Stomach smooth muscle (tissue), 2 donors: Measurements from ENCODE around the gene RTN4R.
A peak's percentile ranks its signal among the peaks of the same experiment; 100 is the strongest.

Experiments
- H3K27ac ChIP-seq: one replicate; pipeline ENCODE4 v1.7.0; 2013; ENCODE audit warnings: mild to moderate bottlenecking, low read length, inconsistent platforms
- H3K27me3 ChIP-seq, 2 donors: one replicate each; pipeline ENCODE4 v1.7.0; 2013; ENCODE audit warnings: low read length in 2 of 2; ENCODE audit not compliant: insufficient read depth in 2 of 2, control insufficient read depth in 1 of 2
- H3K36me3 ChIP-seq, 2 donors: one replicate each; pipeline ENCODE4 v1.7.0; 2013; ENCODE audit warnings: low read length in 2 of 2; ENCODE audit not compliant: control insufficient read depth in 2 of 2, insufficient read depth in 2 of 2
- H3K4me1 ChIP-seq: one replicate; pipeline ENCODE4 v1.7.0; 2013; ENCODE audit warnings: low read length; ENCODE audit not compliant: control insufficient read depth, insufficient read depth
- H3K4me3 ChIP-seq, 2 donors: one replicate each; pipeline ENCODE4 v1.7.0; 2013; ENCODE audit warnings: low read length in 2 of 2
- H3K9ac ChIP-seq, 2 donors: one replicate each; pipeline ENCODE4 v1.7.0; 2013; ENCODE audit warnings: low read length in 2 of 2, mild to moderate bottlenecking in 1 of 2
- H3K9me3 ChIP-seq, 2 donors: one replicate each; pipeline ENCODE4 v1.7.0; 2013; ENCODE audit warnings: low read length in 2 of 2; ENCODE audit not compliant: control insufficient read depth in 2 of 2
- donor health status: healthy.
- donor health status: Pancreatic carcinoma.

The RTN4R gene

GRCh38 chr22:20215742-20216141, 52.4 kb downstream of the RTN4R start:
- H3K9ac ChIP-seq: no peak overlapping the region
- H3K27ac ChIP-seq: no peak overlapping the region
- no peaks in the 10 kb centered on the region for H3K9me3 ChIP-seq
- H3K27me3 ChIP-seq: no peaks in the 10 kb centered on the region
- H3K4me1 ChIP-seq: peaks cover 15% of the 10 kb centered on the region
- H3K36me3 ChIP-seq: no peaks in the 10 kb centered on the region
- H3K4me3 ChIP-seq: no peak overlapping the region

- Histone ChIP-seq H3K27ac (no peak overlapping the region), H3K9me3 (no peaks in the 10 kb centered on the region), H3K4me3 (no peak overlapping the region), H3K27me3 (no peaks in the 10 kb centered on the region), H3K4me1 (peaks cover 18% of the 10 kb centered on the region), H3K9ac (no peak overlapping the region), H3K36me3 (no peaks in the 10 kb centered on the region)
Observed at GRCh38 chr22:20214853-20215252, 53.3 kb downstream of the RTN4R start.

- H3K27ac ChIP-seq: no peak overlapping the region
- no peaks in the 10 kb centered on the region for H3K36me3 ChIP-seq
- no peaks in the 10 kb centered on the region for H3K27me3 ChIP-seq
- no peak overlapping the region for H3K4me3 ChIP-seq
- H3K9ac ChIP-seq: no peak overlapping the region
- H3K9me3 ChIP-seq: no peaks in the 10 kb centered on the region
- H3K4me1 ChIP-seq: peaks cover 18% of the 10 kb centered on the region
Observed at GRCh38 chr22:20213833-20214708, 54.0 kb downstream of the RTN4R start.

GRCh38 chr22:20212754-20213699, 55.1 kb downstream of the RTN4R start:
- Histone ChIP-seq H3K36me3 (no peaks in the 10 kb centered on the region), H3K9me3 (no peaks in the 10 kb centered on the region), H3K4me1 (peaks cover 18% of the 10 kb centered on the region), H3K27me3 (no peaks in the 10 kb centered on the region), H3K27ac (no peak overlapping the region), H3K9ac (no peak overlapping the region), H3K4me3 (no peak overlapping the region)

GRCh38 chr22:20211997-20212753, 55.9 kb downstream of the RTN4R start:
- Histone ChIP-seq H3K9me3 (no peaks in the 10 kb centered on the region), H3K36me3 (no peaks in the 10 kb centered on the region), H3K4me1 (peaks cover 22% of the 10 kb centered on the region), H3K9ac (peak overlapping the region in 1 of 2 donors; percentile 47), H3K27ac (no peak overlapping the region), H3K4me3 (peak overlapping the region in 1 of 2 donors; percentile 40), H3K27me3 (no peaks in the 10 kb centered on the region)

- H3K9ac ChIP-seq: peak overlapping the region in 1 of 2 donors; percentile 47
- H3K36me3 ChIP-seq: no peaks in the 10 kb centered on the region
- H3K9me3 ChIP-seq: no peaks in the 10 kb centered on the region
- peak overlapping the region in 1 of 2 donors; percentile 40 for H3K4me3 ChIP-seq
- H3K27ac ChIP-seq: no peak overlapping the region
- H3K4me1 ChIP-seq: peaks cover 24% of the 10 kb centered on the region
- no peaks in the 10 kb centered on the region for H3K27me3 ChIP-seq
Observed at GRCh38 chr22:20211409-20211996, 56.6 kb downstream of the RTN4R start.

- Histone ChIP-seq H3K4me1 (peaks cover 24% of the 10 kb centered on the region), H3K9me3 (no peaks in the 10 kb centered on the region), H3K27me3 (no peaks in the 10 kb centered on the region), H3K9ac (no peak overlapping the region), H3K4me3 (no peak overlapping the region), H3K36me3 (no peaks in the 10 kb centered on the region), H3K27ac (no peak overlapping the region)
Observed at GRCh38 chr22:20210473-20211059, 57.6 kb downstream of the RTN4R start.

GRCh38 chr22:20209761-20210250, 58.3 kb downstream of the RTN4R start:
- Histone ChIP-seq H3K27me3 (no peaks in the 10 kb centered on the region), H3K4me1 (peaks cover 24% of the 10 kb centered on the region), H3K27ac (no peak overlapping the region), H3K9me3 (no peaks in the 10 kb centered on the region), H3K4me3 (no peak overlapping the region), H3K36me3 (no peaks in the 10 kb centered on the region), H3K9ac (no peak overlapping the region)

GRCh38 chr22:20208713-20209310, 59.3 kb downstream of the RTN4R start:
- Histone ChIP-seq H3K9me3 (no peaks in the 10 kb centered on the region), H3K4me3 (no peak overlapping the region), H3K36me3 (no peaks in the 10 kb centered on the region), H3K27me3 (no peaks in the 10 kb centered on the region), H3K4me1 (peaks cover 31% of the 10 kb centered on the region), H3K27ac (no peak overlapping the region), H3K9ac (no peak overlapping the region)
